HCT116 (cell line): Measurements from ENCODE around the gene GRIK2. TPM values are rescaled to one million over a fixed set of nuclear protein-coding genes. Genes with fewer than 3 reads are reported as not detected.

ENCODE experiments used
- ATAC-seq: fragments of 200-7000 bp; cut with Tn5 transposase; 2 replicates; pipeline ENCODE4 v1.9.1; 2020; ENCODE audit warnings: mild to moderate bottlenecking, moderate library complexity
- BruUV-seq: library from RNA; stranded (reverse); fragments of 400-500 nt; replicated peaks from 2 replicates; lab custom pipeline; 2021; lab: Mats Ljungman, UMichigan
- CTCF ChIA-PET: fragments of 300-600 bp; sonication (Branson Sonifier 250); formaldehyde crosslinking; loops from one replicate; lab custom pipeline; 2021; ENCODE audit warnings: antibody characterized with exemption; lab: Charles Lee
- POLR2A ChIA-PET: fragments of 300-600, 350-600 bp; sonication (Branson Sonifier 250); formaldehyde crosslinking; loops from one replicate; lab custom pipeline; 2021; ENCODE audit warnings: antibody characterized with exemption; lab: Charles Lee
- RAD21 ChIA-PET, 2 experiments: fragments of 300-600 bp; sonication (Branson Sonifier 250); formaldehyde crosslinking; loops; one replicate each; lab custom pipeline; 2023; ENCODE audit warnings: low total read pairs in 2 of 2; ENCODE audit not compliant: uncharacterized antibody in 2 of 2, unreplicated experiment in 2 of 2, low non-redundant PET in 1 of 2; lab: Charles Lee
- DNase-seq: peaks from one replicate; pipeline ENCODE4 v3.0.0-alpha.2; 2010; ENCODE audit warnings: low read depth, low spot score
- H2AFZ ChIP-seq: fragments of 200-600 bp; shearing (Covaris generic), sonication (generic); 2 replicates; pipeline ENCODE4 v1.6.1; 2017; ENCODE audit warnings: low read depth, mixed run types, mixed read lengths, antibody characterized with exemption, low read length; ENCODE audit not compliant: poor library complexity, severe bottlenecking
- H3K27ac ChIP-seq: 2 replicates; pipeline ENCODE4 v1.5.1; 2012; ENCODE audit warnings: low read depth, low read length
- H3K27me3 ChIP-seq: fragments of 200-600 bp; sonication (generic); 2 replicates; pipeline ENCODE4 v1.6.1; 2016; ENCODE audit warnings: mixed run types, low read length, mixed read lengths; ENCODE audit not compliant: insufficient read depth
- H3K36me3 ChIP-seq, 2 experiments: fragments of 200-500 bp in 1 of 2; fragments of 200-600 bp in 1 of 2; sonication (Bioruptor generic) in 1 of 2; sonication (generic) in 1 of 2; 2 replicates each; pipeline versions ENCODE4 v1.5.1 to v1.6.1; 2014 to 2016; ENCODE audit warnings: low read length in 2 of 2, inconsistent platforms in 1 of 2, mixed read lengths in 1 of 2, mixed run types in 1 of 2; ENCODE audit not compliant: insufficient read depth in 2 of 2, control insufficient read depth in 1 of 2
- H3K4me1 ChIP-seq, 2 experiments: fragments of 200-600 bp in 1 of 2; sonication (generic) in 1 of 2; 2 replicates each; pipeline versions ENCODE4 v1.5.1 to v1.6.1; 2012 to 2017; ENCODE audit warnings: low read length in 2 of 2, inconsistent platforms in 1 of 2, mild to moderate bottlenecking in 1 of 2, mixed read lengths in 1 of 2, mixed run types in 1 of 2, moderate library complexity in 1 of 2; ENCODE audit not compliant: insufficient read depth in 2 of 2, control insufficient read depth in 1 of 2
- H3K4me2 ChIP-seq: fragments of 200-600 bp; sonication (generic); 2 replicates; pipeline ENCODE4 v1.6.1; 2017; ENCODE audit warnings: mixed run types, low read length, mixed read lengths
- H3K4me3 ChIP-seq, 2 experiments: fragments of 200-600 bp in 1 of 2; sonication (generic) in 1 of 2; replicated peaks in 1 of 2; 2 replicates each; pipeline ENCODE4 v1.5.1; 2011 to 2016; ENCODE audit warnings: low read length in 2 of 2, control low read depth in 1 of 2, low read depth in 1 of 2, mild to moderate bottlenecking in 1 of 2, mixed read lengths in 1 of 2, mixed run types in 1 of 2
- H3K79me2 ChIP-seq: fragments of 200-600 bp; sonication (generic); 2 replicates; pipeline ENCODE4 v1.6.1; 2017; ENCODE audit warnings: mild to moderate bottlenecking, mixed run types, low read length, moderate library complexity, mixed read lengths; ENCODE audit not compliant: insufficient read depth
- H3K9ac ChIP-seq: fragments of 200-600 bp; sonication (generic); 2 replicates; pipeline ENCODE4 v1.6.1; 2016; ENCODE audit warnings: low read length, mixed read lengths
- H3K9me2 ChIP-seq: fragments of 200-600 bp; sonication (generic), shearing (Covaris generic); 2 replicates; pipeline ENCODE4 v1.6.1; 2017; ENCODE audit warnings: mixed run types, mild to moderate bottlenecking, moderate library complexity; ENCODE audit not compliant: insufficient read depth
- H3K9me3 ChIP-seq, 2 experiments: fragments of 200-500 bp in 1 of 2; fragments of 200-600 bp in 1 of 2; sonication (Bioruptor generic) in 1 of 2; sonication (generic) in 1 of 2; 2 replicates each; pipeline ENCODE4 v1.6.1; 2014 to 2017; ENCODE audit warnings: low read length in 2 of 2, mixed read lengths in 2 of 2, inconsistent platforms in 1 of 2, low read depth in 1 of 2, mild to moderate bottlenecking in 1 of 2, mixed run types in 1 of 2, moderate library complexity in 1 of 2; ENCODE audit not compliant: control insufficient read depth in 1 of 2, insufficient read depth in 1 of 2
- H4K20me1 ChIP-seq: fragments of 200-600 bp; sonication (generic), shearing (Covaris generic); 2 replicates; pipeline ENCODE4 v1.6.1; 2017; ENCODE audit warnings: mixed run types, mild to moderate bottlenecking, moderate library complexity; ENCODE audit not compliant: insufficient read depth
- ATF3 ChIP-seq: IDR thresholded peaks from 2 replicates; pipeline ENCODE4 v1.6.1; 2012
- CBX3 ChIP-seq: IDR thresholded peaks from 2 replicates; pipeline ENCODE4 v1.6.1; 2012; ENCODE audit warnings: low read depth
- CEBPB ChIP-seq: IDR thresholded peaks from 2 replicates; pipeline ENCODE4 v1.6.1; 2012; ENCODE audit warnings: low read depth
- EZH2 ChIP-seq: fragments of 200-600 bp; sonication (generic); IDR thresholded peaks from 2 replicates; pipeline ENCODE4 v1.6.1; 2017; ENCODE audit warnings: antibody characterized with exemption, mixed run types
- FOSL1 ChIP-seq: IDR thresholded peaks from 2 replicates; pipeline ENCODE4 v1.6.1; 2012; ENCODE audit warnings: low read depth
- JUND ChIP-seq: IDR thresholded peaks from 2 replicates; pipeline ENCODE4 v1.6.1; 2012
- MAX ChIP-seq: IDR thresholded peaks from 2 replicates; pipeline ENCODE4 v1.6.1; 2012
- POLR2A ChIP-seq: IDR thresholded peaks from 2 replicates; pipeline ENCODE4 v1.7.0; 2011; ENCODE audit warnings: borderline replicate concordance; ENCODE audit not compliant: insufficient read depth, insufficient read length; ENCODE audit errors: extremely low read depth
- SIN3A ChIP-seq: IDR thresholded peaks from 2 replicates; pipeline ENCODE4 v1.6.1; 2012; ENCODE audit warnings: low read depth
- SP1 ChIP-seq: IDR thresholded peaks from 2 replicates; pipeline ENCODE4 v1.6.1; 2012; ENCODE audit warnings: low read depth
- YY1 ChIP-seq: IDR thresholded peaks from 2 replicates; pipeline ENCODE4 v1.6.1; 2011; ENCODE audit warnings: low read length, low read depth, moderate library complexity, mild to moderate bottlenecking; ENCODE audit not compliant: insufficient replicate concordance; ENCODE audit errors: extremely low read depth
- ZFX ChIP-seq: fragments of 450-650 bp; IDR thresholded peaks from 2 replicates; pipeline ENCODE4 v1.6.1; 2017
- ZNF274 ChIP-seq: fragments of 200-500 bp; sonication (Bioruptor generic); IDR thresholded peaks from 2 replicates; pipeline ENCODE4 v1.6.1; 2014; ENCODE audit warnings: mild to moderate bottlenecking, low read depth, low read length, inconsistent platforms
- intact Hi-C: fragments of 100-400 bp; cut with micrococcal nuclease; formaldehyde crosslinking; loops from 2 replicates; pipeline ENCODE4 v1.10.0; 2022
- total RNA-seq: library from RNA; stranded (reverse); gene quantifications from one replicate; pipeline ENCODE4 v1.2.1, GENCODE V29; 2021; ENCODE audit not compliant: unreplicated experiment

Gene GRIK2
- total RNA-seq, 1 experiment from 2014 or later, result 0.64 TPM

GRCh38 chr6:101663100-101663499, 269.6 kb downstream of the GRIK2 start:
- RAD21 ChIA-PET, result no interaction called here
- no TSS peak for BruUV-seq
- Histone ChIP-seq H3K4me3 (no peak overlapping the region), H3K36me3 (no peaks in the 10 kb centered on the region), H2AFZ (no peak overlapping the region), H3K9me3 (no peaks in the 10 kb centered on the region), H3K79me2 (no peaks in the 10 kb centered on the region), H3K9me2 (no peaks in the 10 kb centered on the region), H3K27ac (no peak overlapping the region), H3K27me3 (no peaks in the 10 kb centered on the region), H3K4me2 (no peak overlapping the region), H3K4me1 (peaks cover 0 to 12% of the 10 kb centered on the region in 2 experiments; a peak in 2 of 4 replicates), H4K20me1 (no peaks in the 10 kb centered on the region), H3K9ac (no peak overlapping the region)
- no peak for ATAC-seq
- TF ChIP-seq YY1 (no peak), POLR2A (no peak), CEBPB (no peak), SIN3A (no peak), CBX3 (no peak), ZNF274 (no peak), MAX (no peak), ATF3 (no peak), SP1 (no peak)
- CTCF ChIA-PET, result no interaction called here
- DNase-seq, result no peak
- intact Hi-C loops, result no loop called here
- POLR2A ChIA-PET, result no interaction called here

GRCh38 chr6:101666256-101666655, 272.7 kb downstream of the GRIK2 start:
- intact Hi-C loops, result no loop called here
- ATAC-seq (peak; percentile 79), DNase-seq (peak; percentile 42)
- Histone ChIP-seq H3K4me1 (peaks cover 0 to 12% of the 10 kb centered on the region in 2 experiments; a peak in 2 of 4 replicates), H3K27ac (no peak overlapping the region), H3K36me3 (no peaks in the 10 kb centered on the region), H3K9me2 (no peaks in the 10 kb centered on the region), H2AFZ (no peak overlapping the region), H3K27me3 (no peaks in the 10 kb centered on the region), H3K9ac (no peak overlapping the region), H3K79me2 (no peaks in the 10 kb centered on the region), H3K4me2 (peak overlapping the region; percentile 18; the same call in 1 of the 2 replicates), H4K20me1 (no peaks in the 10 kb centered on the region), H3K9me3 (no peaks in the 10 kb centered on the region), H3K4me3 (no peak overlapping the region)
- POLR2A ChIA-PET, result no interaction called here
- no TSS peak for BruUV-seq
- TF ChIP-seq FOSL1 (0 out of 2 replicates have a peak, but pooled peaks have one; percentile 43), CEBPB (no peak), JUND (0 out of 2 replicates have a peak, but pooled peaks have one; percentile 25), POLR2A (no peak), ZFX (no peak), EZH2 (no peak)
- CTCF ChIA-PET, result no interaction called here
- RAD21 ChIA-PET, result no interaction called here
